ENCODE measurements around the gene BTRC.
"Not testable (repeated sequence)": the region's sequence is repeated elsewhere in the genome, so short reads cannot be mapped to it uniquely, and the experiment has no call there.

The BTRC gene

GRCh38 chr10:101351017-101351416 is 2.9 kb upstream of the BTRC start:
- ATAC-seq, result no peak

DNA sequence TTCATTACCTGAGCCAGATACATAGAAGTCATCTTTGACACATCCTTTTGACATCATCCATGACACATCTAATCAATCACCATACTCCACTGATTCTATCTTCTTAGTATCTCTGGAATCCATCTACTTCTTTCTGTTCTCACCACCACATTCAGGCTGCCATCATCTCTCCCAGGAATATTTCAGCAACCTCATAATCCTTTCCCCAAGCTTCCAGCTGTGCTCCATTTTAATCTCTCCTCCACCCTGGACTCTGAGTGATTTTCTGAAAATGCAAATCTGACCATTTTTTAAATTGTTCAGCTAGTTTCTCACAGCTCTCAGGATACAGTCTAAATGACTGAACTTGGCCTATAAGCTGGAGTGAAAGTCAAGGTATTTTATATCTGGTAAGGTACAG is 2.5 kb upstream of the BTRC start:
- ATAC-seq, result no peak

DNA sequence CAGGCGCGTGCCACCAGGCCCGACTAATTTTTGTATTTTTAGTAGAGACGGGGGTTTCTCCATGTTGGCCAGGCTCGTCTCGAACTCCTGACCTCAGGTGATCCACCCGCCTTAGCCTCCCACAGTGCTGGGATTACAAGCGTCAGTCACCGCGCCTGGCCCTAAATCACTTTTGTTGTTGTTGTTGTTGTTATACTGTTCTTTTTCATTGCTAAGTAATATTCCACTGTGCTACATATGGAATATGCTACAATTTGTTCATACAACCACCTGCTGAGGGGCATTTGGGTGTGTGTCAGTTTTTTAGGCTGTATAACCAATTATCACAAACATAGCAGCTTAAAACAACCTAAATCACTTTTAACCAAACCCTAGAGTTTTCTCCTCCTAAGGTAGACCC is 1.1 kb upstream of the BTRC start:
- not testable (repeated sequence) for ATAC-seq

- ATAC-seq, result peak in 1 of 2 donors; percentile 2
Measured at GRCh38 chr10:101354328-101355071, 535 bp downstream of the BTRC start.

DNA sequence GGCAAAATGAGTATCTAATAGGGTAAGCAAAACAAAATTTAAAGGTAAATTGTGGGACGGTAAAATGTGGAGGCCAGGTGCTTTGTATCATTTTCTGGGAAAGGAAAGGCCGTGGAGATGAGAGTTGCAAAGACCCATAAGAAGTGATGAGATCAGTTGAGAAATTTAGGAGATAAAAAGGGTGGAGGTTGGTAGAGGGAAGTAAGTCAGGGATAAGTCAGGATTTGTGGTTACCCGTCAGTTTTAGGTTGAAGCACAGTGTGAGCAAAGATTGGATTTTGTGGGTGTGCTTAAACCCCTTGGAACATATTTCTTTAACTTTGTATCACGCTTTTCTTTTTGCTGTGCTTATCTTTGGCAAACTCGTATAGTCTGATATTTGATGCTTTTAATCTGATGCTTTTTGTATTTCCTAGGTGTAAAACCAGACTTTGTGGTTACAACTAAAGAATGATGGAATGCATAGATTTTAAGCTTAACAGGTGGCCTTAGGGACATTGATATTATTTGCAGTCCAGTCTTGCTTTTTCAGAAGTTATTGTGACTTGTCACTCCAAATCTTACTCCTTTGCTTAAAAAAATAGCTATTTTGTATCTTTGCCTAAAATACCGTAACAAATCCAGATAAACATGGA is 1.2 kb downstream of the BTRC start:
- no peak for ATAC-seq

DNA sequence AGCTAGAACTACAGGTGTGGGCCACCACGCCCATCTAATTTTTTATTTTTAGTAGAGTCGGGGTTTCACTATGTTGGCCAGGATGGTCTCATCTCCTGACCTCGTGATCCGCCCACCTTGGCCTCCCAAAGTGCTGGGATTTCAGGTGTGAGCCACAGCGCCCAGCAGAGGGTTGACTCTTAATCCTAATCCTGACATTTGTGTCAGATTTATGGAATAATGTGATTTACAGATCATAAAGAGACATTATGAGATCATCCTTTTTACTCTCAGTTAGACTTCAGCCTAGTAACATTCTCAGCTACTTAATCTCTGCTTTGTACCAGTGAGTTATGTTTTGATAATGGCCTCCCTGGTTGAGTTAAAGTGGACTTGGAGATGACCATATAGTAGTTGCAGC is 2.2 kb downstream of the BTRC start:
- no peak for ATAC-seq

- ATAC-seq, result no peak
Measured at GRCh38 chr10:101357958-101358357, 4.0 kb downstream of the BTRC start.

DNA sequence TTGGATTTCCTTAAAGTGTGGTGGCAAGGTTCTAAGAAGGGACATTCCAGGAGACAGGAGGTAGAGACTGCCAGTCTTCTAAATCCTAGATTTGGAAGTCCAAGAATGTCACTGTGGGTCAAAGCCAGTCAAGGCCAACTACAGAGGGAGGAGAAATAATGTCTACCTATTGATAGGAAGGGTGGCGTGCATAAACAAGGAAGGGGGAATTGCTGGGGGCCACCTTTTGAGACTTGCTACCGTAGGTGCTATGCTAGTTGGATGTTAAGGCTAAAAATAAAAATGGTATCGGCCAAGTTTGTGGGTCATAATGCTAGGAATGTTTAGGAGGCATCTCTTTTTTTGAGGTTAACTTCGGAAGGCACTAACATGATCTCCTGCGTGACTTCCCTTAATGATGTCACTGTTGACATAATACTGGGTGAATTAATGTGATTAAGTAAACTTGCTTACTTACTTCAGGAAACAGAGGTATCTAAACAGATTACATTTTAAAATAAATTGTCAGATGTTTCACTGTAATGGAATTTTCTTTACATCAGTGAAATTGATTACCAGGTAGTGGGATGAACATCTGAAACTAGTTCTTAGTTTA is 4.8 kb downstream of the BTRC start:
- ATAC-seq, result no peak

- not testable (repeated sequence) for ATAC-seq
Measured at GRCh38 chr10:101360090-101360489, 6.1 kb downstream of the BTRC start.

- not testable (repeated sequence) for ATAC-seq
Measured at GRCh38 chr10:101360841-101361240, 6.9 kb downstream of the BTRC start.

GRCh38 chr10:101363850-101364400 is 10.0 kb downstream of the BTRC start:
- no peak for ATAC-seq

GRCh38 chr10:101364721-101365120 is 10.8 kb downstream of the BTRC start:
- no peak for ATAC-seq

- peak; percentile 81 to 88 for ATAC-seq
Measured at GRCh38 chr10:101367569-101368453, 13.8 kb downstream of the BTRC start.

- no peak for ATAC-seq
Measured at GRCh38 chr10:101373063-101373462, 19.1 kb downstream of the BTRC start.

GRCh38 chr10:101373993-101374392 is 20.0 kb downstream of the BTRC start:
- ATAC-seq, result not testable (repeated sequence)

DNA sequence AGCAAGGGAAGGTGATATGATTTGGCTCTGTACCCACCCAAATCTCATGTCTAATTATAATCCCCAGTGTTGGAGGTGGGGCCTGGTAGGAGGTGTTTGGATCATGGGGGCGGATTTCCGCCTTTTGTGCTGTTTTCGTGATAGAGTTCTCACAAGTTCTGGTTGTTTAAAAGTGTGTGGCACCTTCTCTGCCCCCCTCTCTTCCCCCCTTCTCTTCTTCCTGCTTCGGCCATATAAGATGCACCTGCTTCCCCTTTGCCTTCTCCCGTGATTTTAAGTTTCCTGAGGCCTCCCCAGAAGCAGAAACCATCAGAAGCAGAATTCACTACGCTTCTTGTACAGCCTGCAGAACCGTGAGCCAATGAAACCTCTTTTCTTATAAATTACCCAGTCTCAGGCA is 21.1 kb downstream of the BTRC start:
- no peak for ATAC-seq

DNA sequence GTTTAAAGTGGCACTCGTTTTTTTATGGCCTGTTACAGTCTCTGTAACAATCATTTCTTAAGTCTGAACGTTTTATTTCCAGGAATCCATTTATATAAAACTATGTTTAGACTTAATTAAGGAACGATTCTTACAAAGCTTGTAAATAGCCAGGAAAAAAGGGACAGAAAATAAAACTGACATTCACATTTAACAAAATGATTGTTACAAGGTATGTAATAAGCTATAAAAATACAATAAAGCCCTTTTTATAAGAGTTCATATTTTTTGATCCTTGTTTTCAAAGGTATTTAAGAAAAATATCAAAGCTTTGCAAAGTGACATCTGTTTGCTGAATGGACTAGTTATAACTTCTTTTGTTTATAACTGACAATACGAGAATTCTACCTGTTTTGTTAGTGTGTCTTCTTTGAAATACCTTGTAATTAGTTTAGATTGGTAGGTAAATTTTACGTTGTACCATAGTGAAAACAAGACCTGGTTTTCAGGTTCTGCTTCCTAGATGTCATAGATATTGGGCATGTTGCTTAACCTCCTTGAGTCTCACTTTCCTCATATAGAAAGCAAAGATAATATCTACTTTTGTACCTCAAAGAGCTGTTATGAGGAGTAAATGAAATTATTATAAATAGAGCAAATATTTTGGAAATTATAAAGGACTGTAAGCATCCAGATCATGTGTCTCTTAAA is 25.8 kb downstream of the BTRC start:
- ATAC-seq, result no peak

DNA sequence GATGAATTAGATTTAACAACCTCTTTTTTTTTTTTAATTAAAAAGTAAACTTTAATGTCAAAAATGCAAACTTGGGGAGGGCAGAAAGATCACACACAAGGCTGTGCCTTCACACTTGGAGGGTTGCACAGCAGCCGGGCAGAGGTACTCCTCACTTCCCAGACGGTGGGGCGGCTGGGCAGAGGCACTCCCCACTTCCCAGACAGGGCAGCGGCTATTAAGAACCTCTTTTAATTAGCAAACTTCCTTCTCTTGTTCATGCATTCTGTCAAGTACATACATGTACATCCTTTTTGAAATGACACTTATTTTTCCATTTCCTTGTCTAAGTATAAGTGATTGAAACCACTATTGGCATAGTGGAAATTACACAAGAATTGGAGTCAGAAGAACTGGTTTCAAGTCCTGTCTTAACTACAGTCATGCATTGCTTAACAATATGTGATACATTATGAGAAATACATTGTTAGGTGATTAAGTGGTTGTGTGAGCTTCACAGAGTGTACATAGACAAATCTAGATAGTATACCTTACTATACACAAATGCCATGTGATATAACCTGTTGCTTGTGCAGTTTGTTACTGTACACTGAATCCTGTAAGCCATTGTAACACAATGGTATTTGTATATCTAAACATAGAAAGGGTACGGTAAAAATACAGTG is 26.5 kb downstream of the BTRC start:
- ATAC-seq, result peak; percentile 87 to 95

DNA sequence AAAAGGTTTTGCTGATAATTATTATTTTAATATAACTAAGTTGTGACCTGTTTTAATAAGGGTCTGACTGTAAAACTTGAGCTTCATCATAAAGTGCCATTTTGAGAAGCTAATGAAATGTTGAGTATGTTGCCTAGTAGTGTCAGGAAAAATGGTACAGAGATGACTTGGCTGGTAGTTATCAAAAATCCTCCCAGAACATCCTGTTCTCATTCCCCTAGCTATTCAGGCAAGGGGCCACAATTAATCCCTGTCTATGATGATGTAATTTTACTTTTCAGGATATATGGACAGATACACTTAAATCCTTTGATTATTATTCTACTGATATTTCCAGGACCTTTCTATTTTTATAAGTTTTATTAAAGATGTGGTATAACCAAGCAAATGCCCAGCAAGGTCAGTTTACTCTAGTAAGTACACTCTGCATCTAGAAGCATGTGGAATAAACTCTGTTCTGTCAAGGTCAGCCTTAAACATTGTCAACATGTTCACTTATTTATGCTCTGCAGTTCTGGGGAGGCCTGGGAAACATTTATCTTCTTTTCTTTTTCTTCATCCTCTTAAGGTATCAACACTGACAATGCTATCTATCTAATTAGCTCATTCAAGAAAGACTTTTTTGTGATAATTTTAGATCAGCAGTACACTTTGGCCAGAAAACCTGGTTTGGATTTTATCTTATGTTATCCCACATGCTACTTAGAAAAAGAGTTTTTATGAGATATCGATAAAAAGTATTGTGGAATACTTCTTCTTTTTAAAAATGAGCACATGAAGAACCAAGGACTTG is 32.1 kb downstream of the BTRC start:
- no peak for ATAC-seq

- no peak for ATAC-seq
Measured at GRCh38 chr10:101386659-101387259, 32.8 kb downstream of the BTRC start.

All from activated CD4-positive, CD25-positive, alpha-beta regulatory T cell treated with anti-CD3 and anti-CD28 coated beads, Interleukin-2, amount 50 U/mL, for 24 hours (primary cell).